Adipose tissue (tissue), 3 donors: ENCODE measurements around the gene OPN5. TPM values are rescaled to one million over a fixed set of nuclear protein-coding genes. Genes with fewer than 3 reads are reported as not detected.

ENCODE experiments used
- H3K27ac ChIP-seq: one replicate; pipeline ENCODE4 v1.5.1; 2013; ENCODE audit warnings: low read depth, low read length
- WGBS, 3 donors: extraction: QIAGEN DNeasy Blood & Tissue Kit; methylation state at CpG; one replicate each; pipeline ENCODE4 v1.1.7; 2013; 5-methylcytosine and 5-hydroxymethylcytosine counted together
- polyA plus RNA-seq, 3 donors: library from polyadenylated mRNA; stranded (reverse); fragments of 200-250 nt; gene quantifications; one replicate each; pipeline ENCODE4 v1.2.3, GENCODE V29; 2013
- donor health status: healthy with polysubstance abuse.
- donor health status: Bipolar disorder and iron deficiency.
- donor health status: healthy.

OPN5 gene
- polyA plus RNA-seq, 3 donors: not detected

DNA sequence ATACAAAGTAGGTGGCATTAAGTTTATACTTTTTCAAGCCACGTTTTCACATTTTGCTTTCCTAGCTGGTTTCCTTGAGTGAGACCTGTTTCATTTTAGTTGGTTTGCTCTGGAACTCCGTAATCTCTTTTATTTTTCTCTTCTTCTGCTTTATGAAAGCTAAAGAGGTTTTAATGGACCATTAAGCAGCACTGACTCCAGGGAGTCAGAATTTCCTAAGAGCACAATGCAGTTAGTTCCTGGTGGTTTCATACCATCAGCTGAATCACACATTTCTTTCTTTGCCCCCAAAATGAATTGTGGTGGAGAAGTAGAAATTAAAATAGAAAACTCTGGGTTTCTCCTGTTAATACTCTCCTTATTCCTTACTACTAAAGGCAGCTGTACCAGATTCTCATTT is 3.4 kb downstream of the OPN5 start:
- WGBS, 3 donors: 56 to 72% (median 66%) methylated on average over 2 of the region's 2 CpGs
- no peak overlapping the region for H3K27ac ChIP-seq

GRCh38 chr6:47787620-47788497 is 6.0 kb downstream of the OPN5 start:
- no peak overlapping the region for H3K27ac ChIP-seq
- 16 to 20% (median 17%) methylated on average over 20 of the region's 20 CpGs for WGBS, 3 donors

DNA sequence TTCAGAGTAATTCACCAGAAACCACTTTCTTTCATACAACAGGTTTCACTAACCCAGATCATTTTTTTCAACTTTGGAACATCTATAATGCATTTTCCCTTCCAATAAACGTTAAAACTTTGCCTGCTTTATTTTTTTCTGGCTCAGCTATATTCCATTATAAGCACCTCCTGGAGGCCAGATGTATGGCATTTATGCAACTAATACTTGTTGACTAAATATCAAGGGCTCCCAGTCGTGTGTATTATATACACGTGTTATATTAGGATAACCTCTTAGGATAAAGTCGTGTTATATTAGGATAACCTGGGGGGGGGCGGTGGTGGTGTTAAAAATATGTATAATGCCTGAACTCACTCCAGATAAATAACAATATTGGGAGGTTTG is 6.7 kb downstream of the OPN5 start:
- H3K27ac ChIP-seq: no peak overlapping the region
- 51 to 74% (median 61%) methylated on average over 5 of the region's 5 CpGs for WGBS, 3 donors

- 61 to 75% (median 74%) methylated on average over 2 of the region's 2 CpGs for WGBS, 3 donors
- no peak overlapping the region for H3K27ac ChIP-seq
Measured at GRCh38 chr6:47789553-47789952, 7.7 kb downstream of the OPN5 start.

DNA sequence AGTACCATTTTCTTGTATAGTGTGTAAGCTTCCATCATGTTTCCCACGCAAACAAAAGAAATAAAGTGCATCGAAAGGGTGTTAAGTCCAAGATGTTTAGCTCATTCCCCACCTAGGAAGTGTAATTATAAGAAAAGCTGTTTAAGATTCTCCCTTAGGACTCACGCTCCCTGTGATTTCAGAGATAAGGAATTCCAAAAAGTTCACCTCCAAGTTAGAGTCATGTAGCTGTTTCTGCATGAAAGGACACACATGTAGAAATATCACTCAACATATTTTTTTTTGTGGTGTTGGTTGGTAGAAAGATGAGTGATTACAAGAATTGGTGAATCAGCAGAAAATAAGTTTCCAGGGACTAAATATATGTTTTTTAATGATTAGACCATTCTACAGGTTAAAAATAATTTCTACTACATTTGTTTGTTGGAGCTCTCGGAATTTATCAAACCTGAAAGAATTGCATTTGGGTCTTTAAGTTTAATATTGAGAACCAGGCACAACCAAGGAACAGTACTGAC is 10.4 kb downstream of the OPN5 start:
- 89 to 95% (median 94%) methylated on average over 4 of the region's 4 CpGs for WGBS, 3 donors
- no peak overlapping the region for H3K27ac ChIP-seq

DNA sequence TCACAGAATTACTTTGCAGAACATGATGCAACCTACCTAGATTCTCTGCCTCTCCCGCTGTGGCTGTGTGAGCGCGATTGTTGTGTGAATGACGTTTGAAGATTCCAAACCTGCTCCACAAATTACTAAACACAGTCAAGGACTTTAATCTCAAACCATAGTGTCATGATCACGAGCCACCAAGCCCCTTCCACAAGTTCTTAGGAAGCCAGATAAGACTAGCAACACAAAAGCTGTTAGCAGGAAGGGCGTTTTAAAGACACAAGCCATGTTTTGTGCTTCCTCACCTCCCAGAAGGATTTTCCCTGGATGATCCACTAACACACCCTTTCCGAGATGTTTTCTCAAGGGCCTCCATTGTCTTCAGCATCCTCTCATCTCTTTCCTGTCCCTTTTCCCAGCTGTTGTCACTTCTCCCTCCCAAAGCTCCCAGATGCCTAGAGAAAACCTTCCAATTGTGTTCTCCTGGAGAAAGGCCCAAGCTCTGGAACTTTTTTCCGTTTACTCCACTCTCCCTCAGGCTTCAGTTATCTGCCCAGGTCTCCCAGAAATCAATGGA is 12.8 kb downstream of the OPN5 start:
- WGBS, 3 donors: 77 to 84% (median 80%) methylated on average over 8 of the region's 8 CpGs
- H3K27ac ChIP-seq: no peak overlapping the region

- WGBS, 3 donors: 44 to 63% (median 49%) methylated on average over 2 of the region's 2 CpGs
- H3K27ac ChIP-seq: no peak overlapping the region
Measured at GRCh38 chr6:47801984-47802383, 20.2 kb downstream of the OPN5 start.

- WGBS, 3 donors: 77 to 80% (median 78%) methylated on average over 2 of the region's 2 CpGs
- H3K27ac ChIP-seq: no peak overlapping the region
Measured at GRCh38 chr6:47804821-47805220, 23.0 kb downstream of the OPN5 start.

- WGBS, 3 donors: 71 to 92% (median 86%) methylated on average over 8 of the region's 8 CpGs
- H3K27ac ChIP-seq: no peak overlapping the region
Measured at GRCh38 chr6:47809873-47810272, 28.0 kb downstream of the OPN5 start.

GRCh38 chr6:47810885-47811284 is 29.1 kb downstream of the OPN5 start:
- WGBS, 3 donors: 56 to 85% (median 79%) methylated on average over 3 of the region's 3 CpGs
- H3K27ac ChIP-seq: no peak overlapping the region

DNA sequence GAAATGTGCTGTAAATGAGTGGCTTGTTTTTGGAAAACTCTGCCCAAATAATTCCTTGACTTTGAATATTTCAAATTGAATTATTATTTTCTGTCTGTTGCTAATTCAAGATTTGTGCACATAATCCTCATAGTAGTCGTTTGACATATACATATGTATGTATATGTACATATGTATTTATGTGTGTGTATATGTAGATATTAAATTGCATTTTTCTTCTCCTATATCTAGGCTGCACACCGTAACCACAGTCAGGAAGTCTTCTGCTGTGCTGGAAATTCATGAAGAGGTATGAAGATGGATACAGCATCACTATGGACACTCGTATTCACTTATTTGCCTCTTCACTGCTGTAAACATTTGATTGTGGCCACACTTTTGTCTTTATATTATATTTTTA is 29.6 kb downstream of the OPN5 start:
- 82 to 91% (median 90%) methylated on average over 3 of the region's 3 CpGs for WGBS, 3 donors
- H3K27ac ChIP-seq: no peak overlapping the region

DNA sequence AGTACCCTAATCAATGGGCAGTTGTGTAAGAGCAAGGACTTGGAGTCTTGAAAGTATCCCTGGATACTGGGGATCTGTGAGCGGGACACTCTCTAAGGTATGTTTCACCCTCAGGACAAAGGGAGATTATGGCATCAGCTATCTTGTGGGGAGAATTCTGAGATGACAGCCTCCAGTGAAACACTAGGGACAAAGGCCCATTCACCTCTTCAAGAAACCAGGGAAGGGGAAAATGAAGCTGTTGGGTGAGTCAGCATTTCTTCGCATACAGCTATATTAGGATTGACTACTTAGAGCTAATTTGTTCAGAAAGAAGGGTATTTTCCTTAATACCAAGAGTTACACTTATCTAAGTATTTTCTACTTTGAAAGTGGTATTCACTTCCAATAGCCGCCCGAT is 35.9 kb downstream of the OPN5 start:
- no peak overlapping the region for H3K27ac ChIP-seq
- 90 to 96% (median 93%) methylated on average over 4 of the region's 4 CpGs for WGBS, 3 donors

- WGBS, 3 donors: 75 to 87% (median 84%) methylated on average over 3 of the region's 3 CpGs
- H3K27ac ChIP-seq: no peak overlapping the region
Measured at GRCh38 chr6:47819461-47819860, 37.6 kb downstream of the OPN5 start.

DNA sequence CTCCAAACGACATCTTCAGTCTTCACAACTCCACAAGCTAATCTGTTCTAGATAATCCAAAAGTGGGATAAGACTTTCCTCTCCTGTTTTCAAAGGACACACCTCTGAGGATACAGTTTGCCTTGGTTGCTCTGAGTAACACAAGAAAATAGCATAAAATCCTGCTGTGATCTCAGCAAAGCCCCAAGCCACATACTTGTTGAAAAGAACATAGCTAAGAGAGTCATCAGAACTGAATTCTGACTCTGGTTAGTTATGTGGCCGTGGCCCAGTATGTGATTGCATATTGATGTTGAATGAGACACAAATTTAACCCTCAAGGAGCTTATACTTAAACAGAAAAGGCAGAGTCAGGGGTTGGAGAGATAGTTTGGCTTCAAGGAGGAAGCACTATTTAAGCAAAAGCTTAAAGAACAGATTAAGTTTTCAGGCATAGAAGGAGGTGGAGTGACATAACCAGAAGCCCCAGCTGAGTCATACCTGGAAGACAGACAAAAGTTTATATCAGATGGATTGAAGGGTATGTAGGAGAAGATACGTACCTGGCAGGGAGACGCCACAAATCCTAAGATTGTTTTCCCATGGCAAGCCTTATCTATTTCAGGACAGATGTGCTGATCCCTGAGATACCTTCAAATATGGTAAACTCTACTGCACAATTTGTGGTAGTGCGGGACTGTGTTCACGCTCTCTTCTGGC is 41.2 kb downstream of the OPN5 start:
- 75 to 87% (median 84%) methylated on average over 6 of the region's 6 CpGs for WGBS, 3 donors
- H3K27ac ChIP-seq: no peak overlapping the region

GRCh38 chr6:47832386-47833100 is 50.7 kb downstream of the OPN5 start:
- no peak overlapping the region for H3K27ac ChIP-seq
- 34 to 40% (median 34%) methylated on average over 2 of the region's 2 CpGs for WGBS, 3 donors

DNA sequence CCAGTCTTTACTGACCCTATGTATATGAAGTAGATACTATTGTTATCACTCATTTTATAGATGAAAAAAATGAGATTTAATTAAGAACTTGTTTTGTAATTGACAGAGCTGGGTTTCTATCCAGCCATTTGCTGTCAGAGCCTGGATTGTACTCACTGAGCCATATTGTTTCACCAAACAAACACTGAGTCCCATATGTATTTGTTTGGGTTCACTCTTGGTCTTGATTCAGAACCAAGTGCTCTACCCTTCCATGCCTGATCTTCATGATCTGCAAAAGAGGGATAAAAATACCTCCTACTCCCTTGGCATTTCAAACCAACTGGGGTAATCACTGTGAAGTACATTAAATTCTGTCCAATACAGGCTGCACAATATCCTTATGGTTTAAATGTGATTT is 52.4 kb downstream of the OPN5 start:
- no peak overlapping the region for H3K27ac ChIP-seq

GRCh38 chr6:47836046-47836445 is 54.2 kb downstream of the OPN5 start:
- no peak overlapping the region for H3K27ac ChIP-seq

DNA sequence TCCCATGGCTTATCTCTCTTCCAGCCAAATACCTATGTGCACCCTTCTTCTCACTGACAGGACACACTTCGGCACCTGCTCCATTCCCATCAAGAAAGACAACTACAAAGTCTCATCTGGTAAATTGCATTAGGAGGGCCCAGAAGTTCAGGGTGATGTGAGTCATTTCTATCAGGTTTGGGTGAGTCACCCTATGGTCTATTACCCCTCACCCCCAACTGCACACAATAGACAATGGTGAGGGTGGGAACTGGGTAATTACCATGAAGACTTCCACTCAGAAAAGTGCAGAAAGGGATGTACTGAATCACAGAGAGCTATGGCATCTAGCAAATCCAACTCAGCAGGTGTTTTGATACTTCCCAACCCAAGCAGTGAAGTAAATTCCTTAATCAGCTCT is 54.8 kb downstream of the OPN5 start:
- WGBS, 3 donors: 78 to 91% (median 86%) methylated on average over 1 of the region's 1 CpG

DNA sequence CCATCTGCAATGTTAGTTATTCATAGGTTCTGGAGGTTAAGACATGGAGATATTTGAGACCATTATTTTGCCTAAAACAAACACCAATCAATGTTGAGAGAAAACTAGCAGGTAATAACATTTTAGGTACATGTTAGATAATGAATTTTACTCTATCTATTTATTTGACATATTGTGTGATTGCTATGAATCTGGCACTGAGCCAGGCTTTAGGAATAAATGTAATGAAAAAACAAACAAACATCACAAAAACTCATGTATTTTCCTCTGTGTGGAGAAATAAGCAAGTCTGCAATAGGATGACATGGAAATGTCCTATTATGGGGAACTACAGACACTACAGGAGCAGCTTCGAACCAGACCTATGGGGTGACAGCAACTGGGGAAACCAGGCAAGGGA is 57.8 kb downstream of the OPN5 start:
- 85 to 94% (median 90%) methylated on average over 1 of the region's 1 CpG for WGBS, 3 donors
- no peak overlapping the region for H3K27ac ChIP-seq

More for the DNA sequence above, 54.8 kb downstream of the OPN5 start:
- H3K27ac ChIP-seq: no peak overlapping the region
